GM12878 (cell line): ENCODE results near the gene TP73.
A peak's percentile ranks its signal among the peaks of the same experiment; 100 is the strongest.

ENCODE experiments used
- CEBPB ChIP-seq, 2 experiments: fragments of 150-350 bp in 1 of 2; IDR thresholded peaks; 2 replicates each; pipeline ENCODE4 v1.6.1; 2012 to 2014; ENCODE audit warnings: low read depth in 2 of 2, low read length in 2 of 2, borderline replicate concordance in 1 of 2, inconsistent platforms in 1 of 2
- EGR1 ChIP-seq, 2 experiments: IDR thresholded peaks; 1 replicate in 1 of 2; 2 replicates in 1 of 2; pipeline ENCODE4 v1.6.1; 2011 to 2012; ENCODE audit warnings: low read depth in 2 of 2, low read length in 2 of 2, borderline replicate concordance in 1 of 2, mild to moderate bottlenecking in 1 of 2, moderate library complexity in 1 of 2
- POLR2A ChIP-seq: IDR thresholded peaks from 2 replicates; pipeline ENCODE4 v1.6.1; 2011; ENCODE audit warnings: low read depth, mild to moderate bottlenecking, low read length
- POLR2AphosphoS5 ChIP-seq: IDR thresholded peaks from 2 replicates; pipeline ENCODE4 v1.6.1; 2011; ENCODE audit warnings: mild to moderate bottlenecking, low read length, inconsistent platforms
- TF ChIP-seq, protein P1 (sequence below), 3 experiments: IDR thresholded peaks in 2 of 3; conservative IDR thresholded peaks in 1 of 3; 2 replicates each; pipeline ENCODE4 v1.5.1; 2011; ENCODE audit warnings: low read depth in 3 of 3, low read length in 3 of 3, mild to moderate bottlenecking in 3 of 3, control low read depth in 2 of 3, moderate library complexity in 2 of 3, inconsistent platforms in 1 of 3, mixed read lengths in 1 of 3; ENCODE audit not compliant: control insufficient read depth in 2 of 3, insufficient read depth in 1 of 3; ENCODE audit errors: extremely low read depth in 1 of 3
- TF ChIP-seq, protein P2 (sequence below): fragments of 450-650 bp; IDR thresholded peaks from 2 replicates; pipeline ENCODE4 v1.6.1; 2016; ENCODE audit warnings: mild to moderate bottlenecking

DNA sequence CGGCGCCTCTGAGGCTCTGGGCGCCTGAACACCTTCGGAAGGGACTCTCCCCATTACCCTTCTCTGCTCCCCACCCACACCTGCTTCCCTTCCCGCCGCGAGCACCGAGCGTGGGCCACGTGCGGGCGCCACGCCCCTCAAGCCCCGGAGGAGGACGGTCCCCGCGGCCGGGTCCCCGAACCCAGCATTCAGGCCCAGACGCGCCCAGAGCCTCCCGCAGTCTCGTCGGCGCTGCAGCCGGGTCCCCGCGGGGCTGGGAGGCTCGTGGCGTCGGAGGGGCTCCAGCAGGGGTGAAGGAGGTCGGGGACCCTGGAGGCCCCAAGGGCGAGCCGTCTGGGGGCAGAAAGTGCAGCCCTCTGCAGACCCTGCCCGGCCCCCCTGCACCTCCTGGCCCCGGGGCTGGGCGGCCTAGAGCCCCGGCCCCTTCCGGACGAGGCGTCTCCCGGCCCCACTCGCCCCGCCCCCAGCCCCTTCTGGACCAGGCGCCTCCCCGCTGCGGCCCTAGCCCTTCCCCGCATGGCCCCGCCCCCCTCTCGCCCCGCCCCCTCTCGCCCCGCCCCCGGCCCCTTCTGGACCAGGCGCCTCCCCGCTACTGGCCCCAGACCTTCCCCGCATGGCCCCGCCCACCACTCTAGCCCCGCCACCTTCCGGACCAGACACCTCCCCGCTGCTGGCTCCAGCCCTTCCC is 119.9 kb downstream of the TP73 start:
- TF ChIP-seq, protein P1, sequence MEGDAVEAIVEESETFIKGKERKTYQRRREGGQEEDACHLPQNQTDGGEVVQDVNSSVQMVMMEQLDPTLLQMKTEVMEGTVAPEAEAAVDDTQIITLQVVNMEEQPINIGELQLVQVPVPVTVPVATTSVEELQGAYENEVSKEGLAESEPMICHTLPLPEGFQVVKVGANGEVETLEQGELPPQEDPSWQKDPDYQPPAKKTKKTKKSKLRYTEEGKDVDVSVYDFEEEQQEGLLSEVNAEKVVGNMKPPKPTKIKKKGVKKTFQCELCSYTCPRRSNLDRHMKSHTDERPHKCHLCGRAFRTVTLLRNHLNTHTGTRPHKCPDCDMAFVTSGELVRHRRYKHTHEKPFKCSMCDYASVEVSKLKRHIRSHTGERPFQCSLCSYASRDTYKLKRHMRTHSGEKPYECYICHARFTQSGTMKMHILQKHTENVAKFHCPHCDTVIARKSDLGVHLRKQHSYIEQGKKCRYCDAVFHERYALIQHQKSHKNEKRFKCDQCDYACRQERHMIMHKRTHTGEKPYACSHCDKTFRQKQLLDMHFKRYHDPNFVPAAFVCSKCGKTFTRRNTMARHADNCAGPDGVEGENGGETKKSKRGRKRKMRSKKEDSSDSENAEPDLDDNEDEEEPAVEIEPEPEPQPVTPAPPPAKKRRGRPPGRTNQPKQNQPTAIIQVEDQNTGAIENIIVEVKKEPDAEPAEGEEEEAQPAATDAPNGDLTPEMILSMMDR (IDR thresholded peaks at IDR 0.05 in 2 of 3, conservative IDR thresholded peaks at IDR 0.05 in 1 of 3; ENCODE audit: control insufficient read depth in 2 of 3, extremely low read depth in 1 of 3, insufficient read depth in 1 of 3, low read depth in 3 of 3, low read length in 3 of 3), result no peak
- TF ChIP-seq CEBPB (IDR thresholded peaks at IDR 0.05; ENCODE audit: borderline replicate concordance in 1 of 2, low read depth in 2 of 2, low read length in 2 of 2) (no peak), POLR2A (peak; percentile 76), EGR1 (IDR thresholded peaks at IDR 0.05; ENCODE audit: borderline replicate concordance in 1 of 2, low read depth in 2 of 2, low read length in 2 of 2) (no peak), POLR2AphosphoS5 (no peak; the same call in 1 of the 2 replicates)
- TF ChIP-seq, protein P2, sequence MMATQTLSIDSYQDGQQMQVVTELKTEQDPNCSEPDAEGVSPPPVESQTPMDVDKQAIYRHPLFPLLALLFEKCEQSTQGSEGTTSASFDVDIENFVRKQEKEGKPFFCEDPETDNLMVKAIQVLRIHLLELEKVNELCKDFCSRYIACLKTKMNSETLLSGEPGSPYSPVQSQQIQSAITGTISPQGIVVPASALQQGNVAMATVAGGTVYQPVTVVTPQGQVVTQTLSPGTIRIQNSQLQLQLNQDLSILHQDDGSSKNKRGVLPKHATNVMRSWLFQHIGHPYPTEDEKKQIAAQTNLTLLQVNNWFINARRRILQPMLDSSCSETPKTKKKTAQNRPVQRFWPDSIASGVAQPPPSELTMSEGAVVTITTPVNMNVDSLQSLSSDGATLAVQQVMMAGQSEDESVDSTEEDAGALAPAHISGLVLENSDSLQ, result no peak
